Measurements from ENCODE around the gene SEMA6C.

The SEMA6C gene

DNA sequence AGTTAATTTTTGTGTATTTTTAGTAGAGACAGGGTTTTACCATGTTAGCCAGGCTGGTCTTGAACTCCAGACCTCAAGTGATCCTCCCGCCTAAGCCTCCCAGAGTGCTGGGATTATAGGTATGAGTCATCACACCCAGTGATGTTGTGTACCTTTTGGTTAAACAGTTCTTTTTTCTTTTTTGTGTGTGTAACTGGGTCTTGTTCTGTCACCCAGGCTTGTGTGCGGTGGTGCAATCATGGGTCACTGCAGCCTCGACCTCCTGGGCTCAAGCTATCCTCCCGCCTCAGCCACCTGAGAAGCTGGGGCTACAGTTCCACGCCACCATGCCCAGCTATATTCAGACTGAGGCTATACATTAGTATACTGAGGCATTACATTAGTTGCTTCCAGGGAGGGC lies 38.1 kb downstream of the SEMA6C start:
- ChIA-PET CTCF (no interaction called here), POLR2A (no interaction called here)
- no peak overlapping the region for H3K27ac ChIP-seq (ENCODE audit: extremely low read depth, low read depth, low read length)

DNA sequence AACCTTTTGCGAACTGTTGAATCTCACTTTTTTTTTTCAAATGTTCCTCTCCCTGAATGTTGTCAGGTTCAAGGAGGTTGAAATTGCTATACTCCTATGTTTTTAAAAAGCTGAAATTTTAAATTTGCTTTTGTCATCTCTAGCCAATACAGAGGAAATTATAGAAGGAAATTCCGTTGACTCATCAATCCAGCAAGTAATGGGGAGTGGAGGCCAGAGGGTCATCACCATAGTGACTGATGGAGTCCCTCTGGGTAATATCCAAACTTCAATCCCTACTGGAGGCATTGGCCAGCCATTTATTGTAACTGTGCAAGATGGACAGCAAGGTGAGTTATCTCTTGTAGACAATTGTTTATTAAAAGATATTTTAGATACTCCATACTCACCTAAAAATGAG lies 39.5 kb downstream of the SEMA6C start:
- ChIA-PET CTCF (interaction anchor here (0.6 to 1.0 kb wide), 4 partner anchors 47 to 143 kb away, joined by 3 to 5 read pairs (median 4); partner anchors contain the start of genes TMOD4 and TNFAIP8L2), POLR2A (interaction anchor here (0.6 to 0.7 kb wide), 2 partner anchors 121 to 1138 kb away, joined by 3 to 4 read pairs; no protein-coding TSS in a partner anchor)
- TF ChIP-seq RBAK (tag by site-specific recombination; IDR thresholded peaks at IDR 0.05) (no peak), ZNF510 (tag by site-specific recombination; IDR thresholded peaks at IDR 0.05; ENCODE audit: insufficient replicate concordance) (no peak), ZNF629 (tag by site-specific recombination; IDR thresholded peaks at IDR 0.05) (no peak), ZNF561 (tag by site-specific recombination; IDR thresholded peaks at IDR 0.05; ENCODE audit: borderline replicate concordance) (no peak), ZNF76 (tag by site-specific recombination; IDR thresholded peaks at IDR 0.05; ENCODE audit: borderline replicate concordance, low read depth) (no peak), SP7 (tag by site-specific recombination; IDR thresholded peaks at IDR 0.05) (no peak), ZNF433 (tag by site-specific recombination; IDR thresholded peaks at IDR 0.05; ENCODE audit: low read depth) (no peak), ZNF19 (tag by site-specific recombination; IDR thresholded peaks at IDR 0.05; ENCODE audit: low read depth) (no peak), ZSCAN16 (tag by site-specific recombination; IDR thresholded peaks at IDR 0.05) (no peak), ZNF560 (tag by site-specific recombination; IDR thresholded peaks at IDR 0.05; ENCODE audit: borderline replicate concordance) (no peak), ZNF146 (tag by site-specific recombination; IDR thresholded peaks at IDR 0.05) (no peak), ZBTB17 (tag by site-specific recombination; IDR thresholded peaks at IDR 0.05) (no peak), YY1 (tag by site-specific recombination; IDR thresholded peaks at IDR 0.05) (no peak)
- TF ChIP-seq, protein P1, sequence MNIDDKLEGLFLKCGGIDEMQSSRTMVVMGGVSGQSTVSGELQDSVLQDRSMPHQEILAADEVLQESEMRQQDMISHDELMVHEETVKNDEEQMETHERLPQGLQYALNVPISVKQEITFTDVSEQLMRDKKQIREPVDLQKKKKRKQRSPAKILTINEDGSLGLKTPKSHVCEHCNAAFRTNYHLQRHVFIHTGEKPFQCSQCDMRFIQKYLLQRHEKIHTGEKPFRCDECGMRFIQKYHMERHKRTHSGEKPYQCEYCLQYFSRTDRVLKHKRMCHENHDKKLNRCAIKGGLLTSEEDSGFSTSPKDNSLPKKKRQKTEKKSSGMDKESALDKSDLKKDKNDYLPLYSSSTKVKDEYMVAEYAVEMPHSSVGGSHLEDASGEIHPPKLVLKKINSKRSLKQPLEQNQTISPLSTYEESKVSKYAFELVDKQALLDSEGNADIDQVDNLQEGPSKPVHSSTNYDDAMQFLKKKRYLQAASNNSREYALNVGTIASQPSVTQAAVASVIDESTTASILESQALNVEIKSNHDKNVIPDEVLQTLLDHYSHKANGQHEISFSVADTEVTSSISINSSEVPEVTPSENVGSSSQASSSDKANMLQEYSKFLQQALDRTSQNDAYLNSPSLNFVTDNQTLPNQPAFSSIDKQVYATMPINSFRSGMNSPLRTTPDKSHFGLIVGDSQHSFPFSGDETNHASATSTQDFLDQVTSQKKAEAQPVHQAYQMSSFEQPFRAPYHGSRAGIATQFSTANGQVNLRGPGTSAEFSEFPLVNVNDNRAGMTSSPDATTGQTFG (tag by site-specific recombination; IDR thresholded peaks at IDR 0.05; ENCODE audit: borderline replicate concordance), result no peak
- TF ChIP-seq, protein P2, sequence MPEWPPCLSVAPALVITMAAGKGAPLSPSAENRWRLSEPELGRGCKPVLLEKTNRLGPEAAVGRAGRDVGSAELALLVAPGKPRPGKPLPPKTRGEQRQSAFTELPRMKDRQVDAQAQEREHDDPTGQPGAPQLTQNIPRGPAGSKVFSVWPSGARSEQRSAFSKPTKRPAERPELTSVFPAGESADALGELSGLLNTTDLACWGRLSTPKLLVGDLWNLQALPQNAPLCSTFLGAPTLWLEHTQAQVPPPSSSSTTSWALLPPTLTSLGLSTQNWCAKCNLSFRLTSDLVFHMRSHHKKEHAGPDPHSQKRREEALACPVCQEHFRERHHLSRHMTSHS (tag by site-specific recombination; IDR thresholded peaks at IDR 0.05), result no peak
- TF ChIP-seq, protein P3, sequence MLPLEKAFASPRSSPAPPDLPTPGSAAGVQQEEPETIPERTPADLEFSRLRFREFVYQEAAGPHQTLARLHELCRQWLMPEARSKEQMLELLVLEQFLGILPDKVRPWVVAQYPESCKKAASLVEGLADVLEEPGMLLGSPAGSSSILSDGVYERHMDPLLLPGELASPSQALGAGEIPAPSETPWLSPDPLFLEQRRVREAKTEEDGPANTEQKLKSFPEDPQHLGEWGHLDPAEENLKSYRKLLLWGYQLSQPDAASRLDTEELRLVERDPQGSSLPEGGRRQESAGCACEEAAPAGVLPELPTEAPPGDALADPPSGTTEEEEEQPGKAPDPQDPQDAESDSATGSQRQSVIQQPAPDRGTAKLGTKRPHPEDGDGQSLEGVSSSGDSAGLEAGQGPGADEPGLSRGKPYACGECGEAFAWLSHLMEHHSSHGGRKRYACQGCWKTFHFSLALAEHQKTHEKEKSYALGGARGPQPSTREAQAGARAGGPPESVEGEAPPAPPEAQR (tag by site-specific recombination; IDR thresholded peaks at IDR 0.05), result no peak
- TF ChIP-seq, protein P4, sequence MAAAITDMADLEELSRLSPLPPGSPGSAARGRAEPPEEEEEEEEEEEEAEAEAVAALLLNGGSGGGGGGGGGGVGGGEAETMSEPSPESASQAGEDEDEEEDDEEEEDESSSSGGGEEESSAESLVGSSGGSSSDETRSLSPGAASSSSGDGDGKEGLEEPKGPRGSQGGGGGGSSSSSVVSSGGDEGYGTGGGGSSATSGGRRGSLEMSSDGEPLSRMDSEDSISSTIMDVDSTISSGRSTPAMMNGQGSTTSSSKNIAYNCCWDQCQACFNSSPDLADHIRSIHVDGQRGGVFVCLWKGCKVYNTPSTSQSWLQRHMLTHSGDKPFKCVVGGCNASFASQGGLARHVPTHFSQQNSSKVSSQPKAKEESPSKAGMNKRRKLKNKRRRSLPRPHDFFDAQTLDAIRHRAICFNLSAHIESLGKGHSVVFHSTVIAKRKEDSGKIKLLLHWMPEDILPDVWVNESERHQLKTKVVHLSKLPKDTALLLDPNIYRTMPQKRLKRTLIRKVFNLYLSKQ (tag by site-specific recombination; IDR thresholded peaks at IDR 0.05; ENCODE audit: borderline replicate concordance), result no peak

More for the DNA sequence above, 38.1 kb downstream of the SEMA6C start:
- peaks cover 0 to 3% of the 10 kb centered on the region in 2 experiments; a peak in 2 of 3 replicates for H3K36me3 ChIP-seq (ENCODE audit: control insufficient read depth in 2 of 2, insufficient read depth in 1 of 2, low read length in 2 of 2)
- H3K4me3 ChIP-seq (ENCODE audit: low read depth, low read length), result no peak overlapping the region
- TF ChIP-seq IKZF3 (tag by site-specific recombination; IDR thresholded peaks at IDR 0.05) (no peak), ZNF571 (tag by site-specific recombination; IDR thresholded peaks at IDR 0.05) (no peak), WT1 (tag by site-specific recombination; IDR thresholded peaks at IDR 0.05) (peak; percentile 70), KLF8 (tag by site-specific recombination; IDR thresholded peaks at IDR 0.05) (0 out of 2 replicates have a peak, but pooled peaks have one; percentile 28), ZNF658 (tag by site-specific recombination; IDR thresholded peaks at IDR 0.05) (no peak), GLIS1 (tag by site-specific recombination; IDR thresholded peaks at IDR 0.05) (peak; percentile 67)
- TF ChIP-seq, protein P5, sequence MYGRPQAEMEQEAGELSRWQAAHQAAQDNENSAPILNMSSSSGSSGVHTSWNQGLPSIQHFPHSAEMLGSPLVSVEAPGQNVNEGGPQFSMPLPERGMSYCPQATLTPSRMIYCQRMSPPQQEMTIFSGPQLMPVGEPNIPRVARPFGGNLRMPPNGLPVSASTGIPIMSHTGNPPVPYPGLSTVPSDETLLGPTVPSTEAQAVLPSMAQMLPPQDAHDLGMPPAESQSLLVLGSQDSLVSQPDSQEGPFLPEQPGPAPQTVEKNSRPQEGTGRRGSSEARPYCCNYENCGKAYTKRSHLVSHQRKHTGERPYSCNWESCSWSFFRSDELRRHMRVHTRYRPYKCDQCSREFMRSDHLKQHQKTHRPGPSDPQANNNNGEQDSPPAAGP (tag by site-specific recombination; IDR thresholded peaks at IDR 0.05), result 0 out of 2 replicates have a peak, but pooled peaks have one; percentile 16
- TF ChIP-seq, protein P6, sequence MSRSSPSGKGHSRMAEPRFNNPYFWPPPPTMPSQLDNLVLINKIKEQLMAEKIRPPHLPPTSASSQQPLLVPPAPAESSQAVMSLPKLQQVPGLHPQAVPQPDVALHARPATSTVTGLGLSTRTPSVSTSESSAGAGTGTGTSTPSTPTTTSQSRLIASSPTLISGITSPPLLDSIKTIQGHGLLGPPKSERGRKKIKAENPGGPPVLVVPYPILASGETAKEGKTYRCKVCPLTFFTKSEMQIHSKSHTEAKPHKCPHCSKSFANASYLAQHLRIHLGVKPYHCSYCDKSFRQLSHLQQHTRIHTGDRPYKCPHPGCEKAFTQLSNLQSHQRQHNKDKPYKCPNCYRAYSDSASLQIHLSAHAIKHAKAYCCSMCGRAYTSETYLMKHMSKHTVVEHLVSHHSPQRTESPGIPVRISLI (tag by site-specific recombination; IDR thresholded peaks at IDR 0.05), result peak; percentile 39; the same call in 1 of the 2 replicates
- no peaks in the 10 kb centered on the region for H3K4me1 ChIP-seq (ENCODE audit: control insufficient read depth, insufficient read depth, low read length)
- H3K9me3 ChIP-seq (ENCODE audit: control insufficient read depth, insufficient read depth, low read depth, low read length), result no peaks in the 10 kb centered on the region

More for the DNA sequence above, 39.5 kb downstream of the SEMA6C start:
- no peak overlapping the region for H3K4me3 ChIP-seq (ENCODE audit: low read depth, low read length)
- no peaks in the 10 kb centered on the region for H3K9me3 ChIP-seq (ENCODE audit: control insufficient read depth, insufficient read depth, low read depth, low read length)
- peaks cover 0 to 3% of the 10 kb centered on the region in 2 experiments; a peak in 2 of 3 replicates for H3K36me3 ChIP-seq (ENCODE audit: control insufficient read depth in 2 of 2, insufficient read depth in 1 of 2, low read length in 2 of 2)
- no peaks in the 10 kb centered on the region for H3K4me1 ChIP-seq (ENCODE audit: control insufficient read depth, insufficient read depth, low read length)
- H3K27ac ChIP-seq (ENCODE audit: extremely low read depth, low read depth, low read length), result no peak overlapping the region
